Panc1 (cell line): ENCODE results near the gene TMEM236. TPM values are rescaled to one million over a fixed set of nuclear protein-coding genes. Genes with fewer than 3 reads are reported as not detected.
A peak's percentile ranks its signal among the peaks of the same experiment; 100 is the strongest.

Source experiments
- ATAC-seq: fragments of 200-7000 bp; cut with Tn5 transposase; 2 replicates; pipeline ENCODE4 v1.9.1; 2020; ENCODE audit warnings: mild to moderate bottlenecking, moderate library complexity
- BruUV-seq: library from RNA; stranded (reverse); fragments of 400-500 nt; replicated peaks from 2 replicates; lab custom pipeline; 2021; lab: Mats Ljungman, UMichigan
- CTCF ChIA-PET: fragments of 300-600 bp; sonication (Branson Sonifier 250); formaldehyde crosslinking; loops from one replicate; lab custom pipeline; 2022; ENCODE audit warnings: antibody characterized with exemption; lab: Charles Lee
- POLR2A ChIA-PET: fragments of 300-600 bp; sonication (Branson Sonifier 250); formaldehyde crosslinking; loops from one replicate; lab custom pipeline; 2022; ENCODE audit warnings: antibody characterized with exemption; lab: Charles Lee
- DNase-seq: peaks from one replicate; pipeline ENCODE4 v3.0.0-alpha.2; 2010; ENCODE audit warnings: low read depth, low spot score
- H3K27ac ChIP-seq: 2 replicates; pipeline ENCODE4 v1.5.1; 2011; ENCODE audit warnings: mild to moderate bottlenecking, low read length, inconsistent platforms
- H3K27me3 ChIP-seq: fragments of 200-500 bp; sonication (Bioruptor generic); 2 replicates; pipeline ENCODE4 v1.6.0; 2014; ENCODE audit warnings: low read length, inconsistent platforms; ENCODE audit not compliant: control insufficient read depth, insufficient read depth
- H3K36me3 ChIP-seq: fragments of 200-500 bp; sonication (Bioruptor generic); 2 replicates; pipeline ENCODE4 v1.5.1; 2014; ENCODE audit warnings: inconsistent platforms, mild to moderate bottlenecking, low read length, moderate library complexity; ENCODE audit not compliant: control insufficient read depth, insufficient read depth
- H3K4me1 ChIP-seq: 2 replicates; pipeline ENCODE4 v1.5.1; 2011; ENCODE audit warnings: inconsistent platforms, mild to moderate bottlenecking, low read length, moderate library complexity; ENCODE audit not compliant: control insufficient read depth, insufficient read depth
- H3K4me3 ChIP-seq, 2 experiments: 2 replicates each; pipeline ENCODE4 v1.5.1; 2011 to 2012; ENCODE audit warnings: low read depth in 2 of 2, low read length in 2 of 2, mild to moderate bottlenecking in 2 of 2, inconsistent platforms in 1 of 2, moderate library complexity in 1 of 2
- H3K9me3 ChIP-seq: fragments of 200-500 bp; sonication (Bioruptor generic); 2 replicates; pipeline ENCODE4 v1.5.1; 2014; ENCODE audit warnings: low read depth, mild to moderate bottlenecking, inconsistent platforms, low read length, moderate library complexity; ENCODE audit not compliant: control insufficient read depth, insufficient read depth
- POLR2AphosphoS5 ChIP-seq: IDR thresholded peaks from 2 replicates; pipeline ENCODE4 v1.6.1; 2012; ENCODE audit warnings: mild to moderate bottlenecking, low read depth, low read length, moderate library complexity
- SIN3A ChIP-seq: IDR thresholded peaks from 2 replicates; pipeline ENCODE4 v1.6.1; 2012; ENCODE audit warnings: low read depth, mild to moderate bottlenecking, low read length, moderate library complexity, borderline replicate concordance; ENCODE audit not compliant: insufficient read depth
- TCF7L2 ChIP-seq: IDR thresholded peaks from 2 replicates; pipeline ENCODE4 v1.6.1; 2011; ENCODE audit warnings: mild to moderate bottlenecking, low read depth, low read length, inconsistent platforms
- in situ Hi-C: cut with HindIII; loops from 2 replicates; pipeline ENCODE4 v1.10.0; 2016; ENCODE audit warnings: low sequenced_read_pairs, low pct_unique_long_range_greater_than_20kb
- intact Hi-C: fragments of 100-400 bp; cut with micrococcal nuclease; formaldehyde crosslinking; loops from one replicate; pipeline ENCODE4 v1.10.0; 2022; ENCODE audit not compliant: unreplicated experiment
- total RNA-seq: library from RNA; stranded (reverse); gene quantifications from one replicate; pipeline ENCODE4 v1.2.1, GENCODE V29; 2021; ENCODE audit not compliant: unreplicated experiment
- TF ChIP-seq, protein P1 (sequence below): fragments of 450-650 bp; IDR thresholded peaks from 2 replicates; pipeline ENCODE4 v1.5.1; 2017; ENCODE audit warnings: mild to moderate bottlenecking
- TF ChIP-seq, protein P2 (sequence below), 2 experiments: IDR thresholded peaks; 2 replicates each; pipeline ENCODE4 v1.6.1; 2011 to 2012; ENCODE audit warnings: low read depth in 2 of 2, control low read depth in 1 of 2, low read length in 1 of 2, mild to moderate bottlenecking in 1 of 2, moderate library complexity in 1 of 2; ENCODE audit not compliant: insufficient read depth in 1 of 2

TMEM236 gene
- total RNA-seq, 1 experiment from 2014 or later: 0.05 TPM

GRCh38 chr10:17736223-17736622, 15.8 kb upstream of the TMEM236 start:
- no TSS peak for BruUV-seq

DNA sequence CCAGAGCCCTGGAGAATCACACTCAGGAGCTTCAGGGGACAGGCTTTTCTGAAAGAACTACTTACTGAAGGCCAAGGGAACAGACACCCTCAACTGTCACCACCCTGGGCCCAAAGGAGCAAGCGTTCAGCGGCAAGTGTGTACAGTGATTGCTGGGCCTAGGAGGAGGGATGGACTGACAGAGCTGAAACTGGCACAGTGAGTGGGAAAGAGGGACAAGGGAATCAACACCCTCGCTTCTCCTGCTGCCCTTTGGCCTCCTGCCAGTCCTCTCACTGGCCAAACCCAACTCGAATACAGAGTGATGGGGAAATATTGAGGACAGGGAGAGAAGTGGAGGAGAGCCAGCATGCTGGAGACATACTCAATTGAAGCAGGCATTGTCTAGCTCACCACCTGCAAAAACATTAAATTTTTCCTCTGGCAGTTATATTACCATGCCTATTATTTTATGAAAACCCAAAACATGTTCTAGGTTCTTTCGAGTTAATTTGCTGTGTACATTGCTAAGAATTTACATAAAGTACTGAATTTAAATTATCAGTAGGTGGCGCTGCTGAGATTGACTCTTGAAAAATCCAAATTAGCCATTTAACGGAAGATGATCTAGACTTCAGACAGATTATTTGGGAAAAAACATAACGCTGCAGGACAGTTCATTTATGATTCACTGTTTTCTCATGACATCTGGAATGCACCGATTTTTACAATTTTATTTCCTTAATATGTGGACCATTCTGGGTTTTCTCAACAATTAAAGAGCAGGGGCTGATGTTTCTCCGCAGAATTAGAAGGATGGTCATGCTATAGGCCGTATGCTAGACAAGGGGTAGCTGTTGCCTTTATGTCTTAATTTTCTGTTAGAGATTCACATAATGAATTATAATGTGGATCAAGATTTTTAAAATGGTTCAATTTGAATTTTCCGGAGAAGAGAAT, 14.7 kb upstream of the TMEM236 start:
- H3K27me3 ChIP-seq: no peaks in the 10 kb centered on the region
- H3K4me1 ChIP-seq: no peaks in the 10 kb centered on the region
- in situ Hi-C loops: no loop called here
- H3K36me3 ChIP-seq: no peaks in the 10 kb centered on the region
- no peaks in the 10 kb centered on the region for H3K9me3 ChIP-seq
- DNase-seq: no peak
- TF ChIP-seq POLR2AphosphoS5: no peak
- TF ChIP-seq, protein P1, sequence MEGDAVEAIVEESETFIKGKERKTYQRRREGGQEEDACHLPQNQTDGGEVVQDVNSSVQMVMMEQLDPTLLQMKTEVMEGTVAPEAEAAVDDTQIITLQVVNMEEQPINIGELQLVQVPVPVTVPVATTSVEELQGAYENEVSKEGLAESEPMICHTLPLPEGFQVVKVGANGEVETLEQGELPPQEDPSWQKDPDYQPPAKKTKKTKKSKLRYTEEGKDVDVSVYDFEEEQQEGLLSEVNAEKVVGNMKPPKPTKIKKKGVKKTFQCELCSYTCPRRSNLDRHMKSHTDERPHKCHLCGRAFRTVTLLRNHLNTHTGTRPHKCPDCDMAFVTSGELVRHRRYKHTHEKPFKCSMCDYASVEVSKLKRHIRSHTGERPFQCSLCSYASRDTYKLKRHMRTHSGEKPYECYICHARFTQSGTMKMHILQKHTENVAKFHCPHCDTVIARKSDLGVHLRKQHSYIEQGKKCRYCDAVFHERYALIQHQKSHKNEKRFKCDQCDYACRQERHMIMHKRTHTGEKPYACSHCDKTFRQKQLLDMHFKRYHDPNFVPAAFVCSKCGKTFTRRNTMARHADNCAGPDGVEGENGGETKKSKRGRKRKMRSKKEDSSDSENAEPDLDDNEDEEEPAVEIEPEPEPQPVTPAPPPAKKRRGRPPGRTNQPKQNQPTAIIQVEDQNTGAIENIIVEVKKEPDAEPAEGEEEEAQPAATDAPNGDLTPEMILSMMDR: peak; percentile 73
- H3K27ac ChIP-seq: no peak overlapping the region
- POLR2A ChIA-PET: no interaction called here
- H3K4me3 ChIP-seq: no peak overlapping the region
- peak; percentile 51; the same call in 1 of the 2 replicates for ATAC-seq
- CTCF ChIA-PET: interaction anchor here (0.5 to 0.7 kb wide), 3 partner anchors 243 to 330 kb away, joined by 3 to 12 read pairs (median 6); no protein-coding TSS in a partner anchor
- no TSS peak for BruUV-seq
- intact Hi-C loops: loop anchor here (2.0 to 10.0 kb wide), 2 partner anchors 134 to 478 kb away; no protein-coding TSS in a partner anchor

More at GRCh38 chr10:17736223-17736622, 15.8 kb upstream of the TMEM236 start:
- in situ Hi-C loops: no loop called here
- no peaks in the 10 kb centered on the region for H3K9me3 ChIP-seq
- POLR2A ChIA-PET: no interaction called here
- no peaks in the 10 kb centered on the region for H3K27me3 ChIP-seq
- no peak for TF ChIP-seq SIN3A
- TF ChIP-seq, protein P1: peak; percentile 26; the same call in 1 of the 2 replicates
- H3K4me3 ChIP-seq: no peak overlapping the region
- DNase-seq (no peak), ATAC-seq (no peak)
- intact Hi-C loops: loop anchor here (2.0 to 10.0 kb wide), 2 partner anchors 135 to 479 kb away; no protein-coding TSS in a partner anchor
- H3K36me3 ChIP-seq: no peaks in the 10 kb centered on the region
- CTCF ChIA-PET: no interaction called here
- H3K4me1 ChIP-seq: no peaks in the 10 kb centered on the region
- no peak overlapping the region for H3K27ac ChIP-seq

- no peaks in the 10 kb centered on the region for H3K36me3 ChIP-seq
- intact Hi-C loops: loop anchor here (5.0 kb wide), 1 partner anchor 133 kb away; no protein-coding TSS in a partner anchor
- CTCF ChIA-PET: no interaction called here
- H3K9me3 ChIP-seq: no peaks in the 10 kb centered on the region
- H3K27ac ChIP-seq: no peak overlapping the region
- DNase-seq (no peak), ATAC-seq (no peak)
- H3K4me3 ChIP-seq: no peak overlapping the region
- H3K27me3 ChIP-seq: no peaks in the 10 kb centered on the region
- in situ Hi-C loops: no loop called here
- POLR2A ChIA-PET: no interaction called here
- BruUV-seq: no TSS peak
- H3K4me1 ChIP-seq: no peaks in the 10 kb centered on the region
- TF ChIP-seq, protein P2, sequence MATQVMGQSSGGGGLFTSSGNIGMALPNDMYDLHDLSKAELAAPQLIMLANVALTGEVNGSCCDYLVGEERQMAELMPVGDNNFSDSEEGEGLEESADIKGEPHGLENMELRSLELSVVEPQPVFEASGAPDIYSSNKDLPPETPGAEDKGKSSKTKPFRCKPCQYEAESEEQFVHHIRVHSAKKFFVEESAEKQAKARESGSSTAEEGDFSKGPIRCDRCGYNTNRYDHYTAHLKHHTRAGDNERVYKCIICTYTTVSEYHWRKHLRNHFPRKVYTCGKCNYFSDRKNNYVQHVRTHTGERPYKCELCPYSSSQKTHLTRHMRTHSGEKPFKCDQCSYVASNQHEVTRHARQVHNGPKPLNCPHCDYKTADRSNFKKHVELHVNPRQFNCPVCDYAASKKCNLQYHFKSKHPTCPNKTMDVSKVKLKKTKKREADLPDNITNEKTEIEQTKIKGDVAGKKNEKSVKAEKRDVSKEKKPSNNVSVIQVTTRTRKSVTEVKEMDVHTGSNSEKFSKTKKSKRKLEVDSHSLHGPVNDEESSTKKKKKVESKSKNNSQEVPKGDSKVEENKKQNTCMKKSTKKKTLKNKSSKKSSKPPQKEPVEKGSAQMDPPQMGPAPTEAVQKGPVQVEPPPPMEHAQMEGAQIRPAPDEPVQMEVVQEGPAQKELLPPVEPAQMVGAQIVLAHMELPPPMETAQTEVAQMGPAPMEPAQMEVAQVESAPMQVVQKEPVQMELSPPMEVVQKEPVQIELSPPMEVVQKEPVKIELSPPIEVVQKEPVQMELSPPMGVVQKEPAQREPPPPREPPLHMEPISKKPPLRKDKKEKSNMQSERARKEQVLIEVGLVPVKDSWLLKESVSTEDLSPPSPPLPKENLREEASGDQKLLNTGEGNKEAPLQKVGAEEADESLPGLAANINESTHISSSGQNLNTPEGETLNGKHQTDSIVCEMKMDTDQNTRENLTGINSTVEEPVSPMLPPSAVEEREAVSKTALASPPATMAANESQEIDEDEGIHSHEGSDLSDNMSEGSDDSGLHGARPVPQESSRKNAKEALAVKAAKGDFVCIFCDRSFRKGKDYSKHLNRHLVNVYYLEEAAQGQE (IDR thresholded peaks at IDR 0.05; ENCODE audit: insufficient read depth in 1 of 2, low read depth in 2 of 2, low read length in 1 of 2): no peak
- TF ChIP-seq POLR2AphosphoS5: no peak
- no peak for TF ChIP-seq TCF7L2
Measured at GRCh38 chr10:17740668-17741067, 11.3 kb upstream of the TMEM236 start.
